GOT3 (cell line): ENCODE results near the gene PSMG3.
A peak's percentile ranks its signal among the peaks of the same experiment; 100 is the strongest.

Experiments
- DNase-seq: peaks from one replicate; lab custom pipeline; 2025; ENCODE audit warnings: mixed read lengths; lab: John Stamatoyannopoulos, UW

Gene PSMG3

DNA sequence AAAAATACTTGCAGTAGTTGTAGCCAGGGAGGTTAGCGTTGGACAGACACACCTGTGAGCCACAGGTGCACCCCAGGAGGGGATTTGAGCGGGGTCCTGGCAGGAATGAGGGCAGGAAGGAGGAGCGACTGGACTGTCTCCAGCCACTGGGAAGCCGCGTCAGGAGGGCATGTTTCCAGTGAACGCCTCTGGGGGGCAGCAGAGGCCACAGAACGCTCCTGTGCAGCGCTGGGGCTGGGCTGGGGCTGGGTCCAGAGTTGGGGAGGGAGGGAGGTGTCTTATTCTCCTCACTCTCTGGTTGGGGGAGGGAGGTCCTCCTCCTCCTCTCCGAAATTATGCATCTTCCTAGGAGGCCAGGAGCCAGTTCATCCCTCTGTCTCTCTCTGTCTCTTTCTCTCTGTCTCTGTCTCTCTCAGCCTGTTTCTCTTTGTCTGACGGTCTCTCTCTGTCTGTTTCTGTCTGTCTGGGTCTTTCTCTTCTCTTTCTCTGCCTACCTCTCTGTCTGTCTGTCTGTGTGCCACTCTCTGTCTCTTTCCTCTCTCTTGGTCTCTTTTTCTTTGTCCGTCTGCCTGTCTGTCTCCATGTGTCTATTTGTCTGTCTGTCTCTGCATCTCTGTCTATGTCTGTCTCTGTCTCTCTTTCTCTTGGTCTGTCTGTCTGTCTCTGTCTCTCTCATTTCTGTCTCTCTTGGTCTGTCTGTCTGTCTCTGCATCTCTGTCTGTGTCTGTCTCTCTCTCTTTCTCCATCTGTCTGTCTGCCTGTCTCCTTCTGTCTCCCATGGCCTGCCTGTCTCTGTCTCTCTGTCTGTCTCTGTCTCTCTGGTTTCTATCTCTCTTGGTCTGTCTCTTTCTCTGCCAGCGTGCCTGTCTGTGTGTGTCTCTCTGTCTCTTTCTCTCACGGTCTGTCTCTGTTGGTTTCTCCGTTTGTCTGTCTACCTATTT, 9.9 kb upstream of the PSMG3 start:
- no peak for DNase-seq

DNA sequence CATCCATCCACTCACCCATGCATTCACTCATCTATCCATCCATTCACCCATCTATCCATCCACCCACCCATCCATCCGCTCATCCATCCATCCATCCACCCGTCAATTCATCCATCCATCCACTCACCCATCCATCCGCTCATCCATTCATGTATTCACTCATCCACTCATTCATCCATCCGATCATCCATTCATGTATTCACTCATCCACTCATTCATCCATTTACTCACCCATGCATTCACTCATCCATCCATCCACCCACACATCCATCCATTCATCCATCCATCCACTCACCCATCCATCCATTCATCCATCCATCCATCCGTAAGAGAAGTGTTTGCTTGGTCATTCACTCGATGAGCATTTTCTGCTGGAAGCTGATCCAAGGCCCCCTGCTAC, 8.7 kb upstream of the PSMG3 start:
- no peak for DNase-seq

- no peak for DNase-seq
Measured at GRCh38 chr7:1576521-1577253, 6.9 kb upstream of the PSMG3 start.

DNA sequence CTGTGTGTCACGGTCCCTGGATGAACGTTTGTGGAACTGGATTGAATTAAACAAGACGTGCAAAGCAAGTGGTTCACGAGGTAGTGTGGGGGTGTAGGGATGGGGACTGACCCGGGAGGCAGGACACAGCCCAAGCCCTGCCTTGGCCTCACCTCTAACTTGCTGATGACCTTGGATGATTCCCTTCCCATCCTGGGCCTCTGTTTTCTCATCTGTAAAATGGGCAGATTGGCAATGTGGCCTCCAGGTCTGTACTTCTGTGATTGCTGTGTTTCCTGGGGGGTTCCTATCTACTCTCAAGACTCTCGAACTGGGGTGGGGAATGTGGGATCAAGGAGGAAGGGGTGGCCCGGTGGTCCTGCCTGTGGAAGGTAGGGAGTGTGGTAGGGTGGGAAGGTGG, 6.0 kb upstream of the PSMG3 start:
- no peak for DNase-seq

DNA sequence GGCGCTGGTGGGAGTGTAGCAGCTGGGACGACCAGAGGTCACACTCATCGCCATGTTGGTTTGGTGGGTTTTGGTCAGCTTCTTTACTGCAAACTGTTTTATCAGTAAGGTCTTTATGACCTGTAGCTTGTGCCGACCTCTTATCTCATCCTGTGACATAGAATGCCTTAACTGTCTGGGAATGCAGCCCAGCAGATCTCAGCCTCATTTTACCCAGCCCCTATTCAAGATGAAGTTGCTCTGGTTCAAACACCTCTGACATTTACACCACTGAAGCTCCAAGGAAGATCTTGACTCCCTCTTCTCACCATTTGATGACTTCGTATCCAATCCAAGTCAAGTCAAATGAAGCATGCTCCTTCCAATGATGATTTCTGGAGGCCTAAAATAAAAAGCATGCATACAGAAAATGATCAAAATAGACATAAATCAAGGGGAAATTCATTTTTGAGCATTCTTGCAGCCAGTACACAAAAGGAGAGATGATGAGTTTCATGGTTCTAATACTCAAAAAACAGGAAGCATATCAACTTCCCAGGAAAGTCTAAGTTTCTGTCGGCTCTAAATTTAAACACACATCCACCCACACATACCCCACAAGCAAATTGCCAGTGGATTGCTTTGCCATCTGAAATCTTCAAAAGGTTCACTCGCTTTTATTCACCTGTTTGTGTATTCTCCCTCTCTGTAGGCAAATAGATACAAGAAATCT, 2.4 kb upstream of the PSMG3 start:
- no peak for DNase-seq

GRCh38 chr7:1569440-1569832, 396 bp downstream of the PSMG3 start:
- no peak for DNase-seq

DNA sequence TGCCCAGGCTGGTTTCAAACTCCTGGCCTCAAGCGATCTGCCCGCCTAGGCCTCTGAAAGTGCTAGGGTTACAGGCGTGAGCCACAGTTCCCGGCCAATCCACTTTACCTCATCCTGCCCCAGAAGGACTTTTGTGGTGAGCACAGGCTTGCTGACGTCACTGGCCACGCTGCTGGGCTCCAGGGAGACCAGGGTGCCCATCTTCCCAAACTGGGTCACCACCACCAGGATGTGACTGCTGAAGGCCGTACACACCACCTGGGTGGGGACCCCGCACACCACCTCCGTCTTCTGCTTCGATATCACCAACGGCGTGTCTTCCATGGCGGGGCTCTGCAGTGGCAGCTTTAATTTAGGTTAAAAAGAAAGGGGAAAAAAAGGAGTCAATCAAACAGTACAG, 816 bp downstream of the PSMG3 start:
- no peak for DNase-seq

DNA sequence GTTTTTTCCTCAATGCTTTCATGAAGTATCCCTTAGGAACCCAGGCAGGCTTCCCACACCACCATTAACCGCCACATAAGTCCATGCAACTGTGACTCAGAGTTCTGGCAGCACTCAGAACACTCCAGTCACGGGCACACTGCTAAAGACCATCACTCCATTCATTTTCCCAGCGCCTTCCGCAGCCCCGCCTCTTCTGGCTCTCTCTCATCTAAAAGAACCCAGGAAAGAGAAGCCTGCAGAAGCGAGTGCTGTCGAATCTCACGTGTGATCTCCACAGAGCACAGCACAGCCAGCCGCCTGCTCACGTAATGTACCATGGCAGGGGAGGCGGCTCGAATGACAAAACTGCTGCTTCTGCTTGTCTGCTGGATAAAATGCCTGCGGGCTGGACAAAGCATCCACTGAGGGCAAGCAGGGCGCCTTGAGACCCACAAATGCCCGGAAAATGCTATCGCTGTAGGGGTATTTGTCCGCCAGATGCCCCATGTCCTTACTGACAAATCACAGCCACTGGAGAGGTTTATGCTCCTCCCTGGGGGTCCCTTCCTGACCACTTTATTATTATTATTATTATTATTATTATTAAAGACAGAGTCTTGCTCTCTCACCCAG, 1.8 kb downstream of the PSMG3 start:
- DNase-seq: peak; percentile 71

DNA sequence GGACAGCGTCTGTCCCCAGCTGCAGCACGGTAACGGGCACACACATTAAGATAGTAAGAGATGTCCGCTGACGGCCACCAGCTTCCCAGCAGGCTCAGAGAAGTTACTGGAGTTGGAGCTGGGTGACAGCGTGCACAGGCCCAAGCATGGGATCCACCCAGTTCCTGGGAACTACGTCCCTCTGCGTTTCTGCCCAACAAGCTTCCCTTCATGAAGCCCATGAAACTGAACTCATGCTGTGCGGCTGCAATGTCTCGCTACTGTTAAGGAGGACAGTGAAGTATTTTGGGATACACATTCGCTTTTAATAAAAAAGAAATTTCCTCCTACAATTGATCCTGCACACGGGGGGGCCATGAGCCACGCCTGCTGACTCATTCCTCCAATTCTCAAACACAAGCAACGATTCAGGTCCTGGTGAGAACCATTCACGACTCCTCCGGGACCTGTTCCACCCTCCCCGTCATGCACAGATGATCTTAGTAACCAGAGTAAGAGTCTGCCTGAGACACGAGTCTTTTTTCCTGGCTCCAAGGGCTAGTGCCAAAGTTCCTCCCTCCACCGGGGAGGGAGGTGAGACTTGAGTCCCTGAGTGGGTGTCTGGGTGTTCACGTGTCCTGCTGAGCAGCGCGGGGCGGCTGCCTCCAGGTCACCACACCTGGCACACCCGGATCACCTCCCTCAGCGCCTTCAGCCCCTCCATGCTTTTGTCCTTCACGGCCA, 2.6 kb downstream of the PSMG3 start:
- peak; percentile 84 for DNase-seq

- DNase-seq: no peak
Measured at GRCh38 chr7:1566687-1567048, 3.2 kb downstream of the PSMG3 start.

DNA sequence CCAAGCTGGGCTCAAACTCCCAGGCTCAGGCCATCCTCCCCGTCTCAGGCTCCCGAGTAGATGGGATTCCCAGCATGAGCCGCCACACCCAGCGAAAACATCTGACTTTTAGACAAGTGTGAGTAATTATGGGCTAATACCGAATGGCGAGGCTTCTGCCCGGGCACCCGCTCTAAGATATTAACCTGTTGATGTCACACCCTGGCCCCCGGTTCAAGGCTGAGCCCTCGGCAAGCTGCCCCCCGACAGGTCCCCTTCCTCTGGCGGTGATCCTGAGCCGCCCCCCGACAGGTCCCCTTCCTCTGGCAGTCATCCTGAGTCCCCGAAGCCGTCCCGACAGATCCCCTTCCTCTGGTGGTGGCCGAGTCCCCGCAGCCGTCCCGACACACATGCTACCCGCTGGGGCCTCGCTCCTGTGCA, 5.2 kb downstream of the PSMG3 start:
- no peak for DNase-seq

DNA sequence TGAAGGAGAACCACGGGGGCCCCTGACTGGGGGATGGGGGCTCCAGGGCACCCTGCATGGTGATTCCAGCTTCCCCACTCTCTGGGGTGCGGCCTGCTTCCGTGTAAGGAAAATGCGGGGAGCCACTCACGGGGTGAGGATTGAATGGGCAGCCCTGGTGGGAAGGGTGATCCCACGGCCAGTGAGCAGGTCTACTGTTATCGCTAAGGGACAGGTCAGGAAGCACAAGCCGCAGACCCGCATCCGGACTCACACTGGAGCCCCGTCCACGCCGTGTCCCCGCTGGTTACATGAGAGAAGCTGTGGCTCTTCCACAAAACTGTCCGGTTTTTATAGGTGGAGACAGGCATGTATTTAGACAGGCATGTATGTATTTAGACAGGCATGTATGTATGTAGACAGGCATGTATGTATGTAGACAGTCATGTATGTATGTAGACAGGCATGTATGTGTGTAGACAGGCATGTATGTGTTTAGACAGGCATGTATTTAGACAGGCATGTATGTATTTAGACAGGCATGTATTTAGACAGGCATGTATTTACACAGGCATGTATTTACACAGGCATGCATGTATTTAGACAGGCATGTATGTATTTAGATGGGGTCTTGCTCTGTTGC, 5.7 kb downstream of the PSMG3 start:
- no peak for DNase-seq

DNA sequence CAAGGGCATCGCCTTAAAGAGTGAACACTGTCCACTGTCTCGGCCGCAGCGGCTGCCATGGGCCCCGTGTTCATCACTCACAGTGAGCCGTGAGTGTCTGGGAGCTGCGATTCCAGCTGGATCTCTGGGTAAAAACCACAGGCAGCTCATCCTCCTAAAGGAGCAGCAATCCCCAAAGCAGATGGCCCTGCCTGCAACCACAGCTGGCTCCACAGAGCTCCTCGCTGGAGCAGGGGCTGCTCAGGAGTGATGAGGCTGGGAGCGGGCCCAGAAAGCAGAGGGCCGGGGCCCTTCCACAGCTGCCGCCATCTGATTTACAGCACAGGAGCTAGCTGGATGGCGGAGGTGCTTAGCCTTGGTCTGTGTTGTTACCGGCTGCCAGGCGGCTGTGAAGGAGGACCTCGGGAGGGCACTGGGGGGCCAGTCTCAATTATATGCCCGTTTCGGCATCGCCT, 7.2 kb downstream of the PSMG3 start:
- no peak for DNase-seq

GRCh38 chr7:1562116-1562515, 7.7 kb downstream of the PSMG3 start:
- no peak for DNase-seq

DNA sequence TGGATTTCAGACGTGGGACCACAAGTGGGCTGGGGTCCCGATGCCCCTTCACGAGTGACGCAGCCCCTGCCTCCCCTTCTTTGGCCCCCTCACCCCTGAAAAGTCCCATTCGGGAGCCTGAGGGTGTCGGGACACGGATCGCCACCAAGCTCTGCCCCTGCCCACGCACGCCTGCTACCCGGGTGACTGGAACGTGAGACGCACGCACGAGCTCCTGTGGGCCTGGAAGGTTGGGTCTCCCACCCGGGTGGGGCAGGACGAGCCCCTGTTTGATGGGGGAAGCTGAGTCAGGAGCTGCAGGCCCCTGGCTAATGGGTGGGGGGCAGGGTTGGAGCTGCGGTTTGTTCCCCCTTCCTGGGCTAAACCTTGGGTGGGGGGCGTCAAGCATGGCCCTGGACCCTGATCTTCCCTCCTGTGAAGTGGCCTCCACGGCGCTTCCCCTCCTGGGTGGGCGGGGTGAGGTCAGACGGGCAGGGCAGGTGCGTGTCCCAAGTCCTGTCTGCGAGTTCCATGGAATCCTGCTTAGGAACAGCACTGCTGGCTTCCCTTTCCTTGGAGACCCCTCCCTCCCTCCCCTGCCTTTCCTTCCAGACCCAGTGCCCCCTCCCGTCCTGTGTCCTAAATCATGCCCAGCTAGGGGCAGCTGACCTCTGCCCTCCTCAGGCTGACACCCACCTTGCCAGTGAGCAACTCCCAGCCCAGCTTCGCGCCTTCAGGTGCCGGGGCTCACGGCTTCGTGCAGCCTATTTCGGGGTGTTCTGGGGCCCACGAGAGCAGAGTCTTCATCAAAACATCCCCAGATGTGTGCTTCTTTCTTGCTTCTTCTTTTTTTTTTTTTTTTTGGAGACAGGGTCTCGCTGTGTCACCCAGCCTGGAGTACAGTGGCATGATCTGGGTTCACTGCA, 8.5 kb downstream of the PSMG3 start:
- DNase-seq: no peak

DNA sequence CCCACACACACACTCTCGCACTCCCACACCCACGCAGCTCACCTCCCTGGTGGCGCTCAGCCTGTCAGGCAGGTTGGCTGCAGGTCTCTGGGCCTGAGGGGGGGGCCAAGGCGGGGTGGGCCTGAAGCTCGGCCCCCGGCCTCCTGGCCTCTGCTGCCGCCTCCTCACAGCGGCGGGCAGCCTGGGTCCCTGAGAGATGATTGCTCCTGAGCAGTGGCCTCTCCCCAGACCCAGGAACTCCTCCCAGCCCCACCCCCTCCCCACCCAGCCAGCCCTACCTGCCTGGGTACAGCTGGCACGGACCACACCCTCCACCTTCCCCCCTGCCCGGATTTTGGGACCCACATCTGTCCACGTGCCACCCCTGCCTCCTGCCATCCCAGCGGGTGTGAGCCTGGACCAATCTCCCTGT, 9.2 kb downstream of the PSMG3 start:
- no peak for DNase-seq

DNA sequence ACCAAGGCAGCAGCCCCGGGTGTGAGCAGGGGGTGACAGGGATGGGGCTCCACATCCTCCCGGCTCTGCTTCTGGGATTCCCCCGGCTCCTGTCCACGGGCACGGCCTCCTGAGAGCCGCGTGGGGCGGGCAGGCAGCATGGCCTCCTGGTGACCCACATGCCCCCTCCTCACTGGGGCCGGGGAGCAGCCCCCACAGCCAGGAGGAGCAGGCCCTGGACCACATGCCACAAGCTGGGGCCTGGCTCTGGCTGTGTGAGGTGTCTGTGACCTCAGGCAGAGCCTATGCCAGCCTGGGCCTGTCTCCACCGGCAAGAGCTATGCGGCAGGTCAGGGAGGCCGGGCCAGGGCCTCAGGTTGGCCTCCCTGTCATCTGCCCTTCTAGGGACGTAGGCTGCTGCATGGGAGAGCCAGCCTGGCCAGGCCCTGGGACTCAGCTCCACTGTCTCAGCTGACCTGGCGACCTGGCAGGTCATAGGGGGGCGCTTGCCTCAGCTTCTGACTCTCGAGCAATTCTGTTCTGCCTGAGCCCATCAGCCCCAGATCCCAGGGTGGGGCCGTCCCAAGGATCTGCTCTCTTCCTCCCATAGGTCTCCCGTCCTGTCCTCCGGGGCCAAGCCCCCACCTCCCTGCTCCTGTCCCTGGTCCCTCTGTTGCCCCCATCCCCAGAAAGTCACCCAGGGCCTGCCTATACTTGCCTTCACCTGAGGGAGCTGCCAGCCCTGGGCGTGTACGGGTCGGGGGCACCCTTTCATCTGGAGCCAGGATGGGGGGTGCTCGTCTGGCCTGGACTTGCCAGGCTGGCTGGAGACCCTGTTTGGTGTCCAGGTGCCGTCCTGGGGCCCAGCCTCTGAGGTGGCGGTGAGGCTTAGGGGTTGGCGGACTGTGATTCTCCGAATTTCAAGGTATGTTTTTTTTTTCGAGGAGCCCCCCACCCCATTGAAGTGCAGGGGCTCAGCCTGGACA, 9.9 kb downstream of the PSMG3 start:
- DNase-seq: no peak

- no peak for DNase-seq
Measured at GRCh38 chr7:1558841-1559625, 10.8 kb downstream of the PSMG3 start.
